Astrocyte of the cerebellum (primary cell): ENCODE measurements around the gene RO60.
"Not testable (repeated sequence)": the region's sequence is repeated elsewhere in the genome, so short reads cannot be mapped to it uniquely, and the experiment has no call there.

Experiments
- DNase-seq: peaks from one replicate; pipeline ENCODE4 v3.0.0-alpha.2; 2011; ENCODE audit warnings: low read depth
- H3K4me3 ChIP-seq: 2 replicates; pipeline ENCODE4 v1.5.1; 2011; ENCODE audit warnings: mild to moderate bottlenecking, low read depth, low read length, moderate library complexity
- in situ Hi-C: cut with HindIII; loops from 2 replicates; pipeline ENCODE4 v1.10.0; 2017; ENCODE audit warnings: low sequenced_read_pairs
- TF ChIP-seq, protein P1 (sequence below): IDR thresholded peaks from 2 replicates; pipeline ENCODE4 v1.5.1; 2012; ENCODE audit warnings: low read length, low read depth, moderate library complexity, mild to moderate bottlenecking; ENCODE audit errors: missing control alignments

Gene RO60

DNA sequence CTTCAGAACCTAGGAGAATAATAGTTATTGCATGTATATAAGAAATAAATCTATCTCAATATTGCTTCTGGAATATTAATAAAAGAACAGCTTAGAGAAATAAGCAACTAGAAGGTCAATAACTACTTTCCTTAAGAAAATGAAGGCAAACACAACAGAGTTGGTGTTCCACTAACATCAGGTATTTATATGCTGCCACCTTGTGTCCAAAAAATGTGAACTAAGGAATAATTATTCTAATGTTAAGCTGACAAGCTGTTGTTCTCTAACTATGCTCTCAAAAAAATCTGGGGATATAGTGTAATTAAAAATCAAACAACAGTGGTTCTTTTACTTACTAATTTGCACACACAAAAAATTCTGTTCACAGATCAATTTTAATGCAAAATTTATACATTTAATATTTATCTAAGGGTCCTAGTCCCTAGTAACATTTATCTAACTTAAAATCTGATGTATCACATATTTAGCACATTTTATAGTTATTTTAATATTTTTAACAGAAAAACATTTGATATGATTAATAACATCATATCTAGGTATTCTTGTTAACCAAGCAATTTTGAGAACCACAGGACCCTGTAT, 39.9 kb upstream of the RO60 start:
- TF ChIP-seq, protein P1, sequence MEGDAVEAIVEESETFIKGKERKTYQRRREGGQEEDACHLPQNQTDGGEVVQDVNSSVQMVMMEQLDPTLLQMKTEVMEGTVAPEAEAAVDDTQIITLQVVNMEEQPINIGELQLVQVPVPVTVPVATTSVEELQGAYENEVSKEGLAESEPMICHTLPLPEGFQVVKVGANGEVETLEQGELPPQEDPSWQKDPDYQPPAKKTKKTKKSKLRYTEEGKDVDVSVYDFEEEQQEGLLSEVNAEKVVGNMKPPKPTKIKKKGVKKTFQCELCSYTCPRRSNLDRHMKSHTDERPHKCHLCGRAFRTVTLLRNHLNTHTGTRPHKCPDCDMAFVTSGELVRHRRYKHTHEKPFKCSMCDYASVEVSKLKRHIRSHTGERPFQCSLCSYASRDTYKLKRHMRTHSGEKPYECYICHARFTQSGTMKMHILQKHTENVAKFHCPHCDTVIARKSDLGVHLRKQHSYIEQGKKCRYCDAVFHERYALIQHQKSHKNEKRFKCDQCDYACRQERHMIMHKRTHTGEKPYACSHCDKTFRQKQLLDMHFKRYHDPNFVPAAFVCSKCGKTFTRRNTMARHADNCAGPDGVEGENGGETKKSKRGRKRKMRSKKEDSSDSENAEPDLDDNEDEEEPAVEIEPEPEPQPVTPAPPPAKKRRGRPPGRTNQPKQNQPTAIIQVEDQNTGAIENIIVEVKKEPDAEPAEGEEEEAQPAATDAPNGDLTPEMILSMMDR: peak; percentile 18
- H3K4me3 ChIP-seq: no peak overlapping the region
- in situ Hi-C loops: loop anchor here (10.0 to 25.0 kb wide), 3 partner anchors 205 to 545 kb away; partner anchors contain the start of gene RGS1
- DNase-seq: peak; percentile 51

DNA sequence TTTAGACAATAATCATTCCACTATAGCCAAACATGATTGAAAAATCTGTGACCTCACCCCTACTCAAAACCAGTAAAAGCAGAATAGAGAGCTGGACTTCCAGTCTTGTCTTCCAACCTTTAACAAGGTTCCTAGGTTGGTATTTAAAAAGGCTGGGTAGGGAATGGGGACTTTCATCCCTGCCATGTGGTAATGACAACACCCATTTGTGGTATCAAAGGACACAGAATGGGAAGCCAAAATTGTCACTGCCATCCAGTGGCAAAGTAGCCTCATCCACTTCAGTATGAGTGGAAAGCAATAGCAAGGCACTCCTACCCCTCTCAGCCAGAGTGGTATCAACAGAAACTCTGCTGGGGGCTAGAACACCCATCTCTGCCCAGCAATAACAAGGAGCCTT, 34.2 kb upstream of the RO60 start:
- no peak for DNase-seq
- TF ChIP-seq, protein P1: no peak
- in situ Hi-C loops: loop anchor here (10.0 kb wide), 1 partner anchor 550 kb away; no protein-coding TSS in a partner anchor
- no peak overlapping the region for H3K4me3 ChIP-seq

DNA sequence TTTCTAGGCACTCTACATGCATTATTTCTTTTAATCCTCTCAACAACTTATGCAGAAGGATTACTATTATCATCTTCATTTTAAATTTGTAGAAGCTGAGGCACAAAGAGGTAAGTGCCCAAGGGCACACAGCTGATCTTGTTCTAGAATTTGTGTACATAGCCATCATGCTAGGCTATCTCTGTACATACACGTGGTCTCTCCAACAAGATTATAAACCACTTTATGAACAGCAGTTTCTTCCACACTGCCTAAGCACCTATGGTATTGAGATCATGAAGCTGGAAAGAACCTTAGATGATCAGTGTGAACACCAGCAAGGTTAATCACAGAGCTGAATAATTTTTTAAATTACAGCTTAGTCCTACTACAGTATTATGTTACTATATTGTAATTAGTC, 29.1 kb upstream of the RO60 start:
- in situ Hi-C loops: no loop called here
- TF ChIP-seq, protein P1: no peak

DNA sequence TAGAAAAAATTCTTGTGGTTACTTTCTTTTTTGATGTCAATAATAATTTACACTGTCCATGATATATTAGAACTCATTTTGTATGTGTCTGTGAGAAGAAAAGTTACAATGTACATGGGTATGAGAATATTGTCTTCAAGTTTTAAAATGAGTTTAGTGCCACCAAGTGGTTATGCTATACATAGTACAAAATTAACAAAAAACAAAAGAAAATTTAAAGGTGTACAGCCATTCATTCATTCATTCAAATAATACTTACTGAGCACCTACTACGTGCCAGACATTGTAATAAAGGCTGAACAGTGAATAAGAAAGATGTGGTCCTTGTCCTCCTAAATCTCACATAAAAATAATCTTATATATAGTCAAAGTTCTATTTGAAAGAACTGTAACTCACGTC, 28.0 kb upstream of the RO60 start:
- TF ChIP-seq, protein P1: no peak
- peak; percentile 6 for DNase-seq
- no peak overlapping the region for H3K4me3 ChIP-seq
- in situ Hi-C loops: no loop called here

More for the DNA sequence above, 29.1 kb upstream of the RO60 start:
- H3K4me3 ChIP-seq: no peak overlapping the region
- DNase-seq: no peak

DNA sequence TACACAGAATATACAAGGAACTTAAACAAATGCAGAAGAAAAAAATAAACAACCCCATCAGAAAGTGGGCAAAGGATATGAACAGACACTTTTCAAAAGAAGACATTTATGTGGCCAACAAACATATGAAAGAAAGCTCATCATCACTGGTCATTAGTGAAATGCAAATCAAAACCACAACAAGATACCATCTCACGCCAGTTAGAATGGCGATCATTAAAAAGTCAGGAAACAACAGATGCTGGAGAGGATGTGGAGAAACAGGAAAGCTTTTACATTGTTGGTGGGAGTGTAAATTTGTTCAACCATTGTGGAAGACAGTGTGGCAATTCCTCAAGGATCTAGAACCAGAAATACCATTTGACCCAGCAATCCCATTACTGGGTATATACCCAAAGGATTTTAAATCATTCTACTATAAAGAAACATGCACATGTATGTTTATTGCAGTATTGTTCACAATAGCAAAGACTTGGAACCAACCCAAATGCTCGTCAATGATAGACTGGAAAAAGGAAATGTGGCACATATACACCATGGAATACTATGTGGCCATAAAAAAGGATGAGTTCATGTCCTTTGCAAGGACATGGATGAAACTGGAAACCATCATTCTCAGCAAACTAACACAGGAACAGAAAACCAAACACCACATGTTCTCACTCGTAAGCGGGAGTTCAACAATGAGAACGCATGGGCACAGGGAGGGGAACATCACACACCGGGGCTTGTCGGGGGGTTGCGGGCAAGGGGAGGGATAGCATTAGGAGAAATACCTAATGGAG, 26.6 kb upstream of the RO60 start:
- in situ Hi-C loops, DNase-seq, H3K4me3 ChIP-seq: not testable (repeated sequence)

DNA sequence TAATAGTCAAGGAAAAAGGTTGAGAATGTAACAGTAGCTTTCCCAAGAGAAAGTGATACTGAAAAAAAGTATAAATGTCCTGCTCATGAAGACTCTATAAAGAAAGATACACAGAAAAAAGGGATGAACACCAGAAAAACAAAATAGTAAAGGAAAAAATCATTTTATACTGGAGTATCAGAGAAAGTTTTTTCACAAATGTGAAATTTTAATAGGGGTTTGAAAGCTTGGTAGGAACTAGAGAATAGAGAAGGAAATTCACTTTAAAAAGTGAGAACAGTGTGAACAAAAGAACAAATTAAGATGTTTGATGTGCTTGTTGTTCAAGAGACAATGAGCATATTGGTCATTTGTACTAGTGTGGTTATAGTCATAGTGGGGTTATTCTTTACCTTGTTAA, 25.8 kb upstream of the RO60 start:
- TF ChIP-seq, protein P1: no peak
- in situ Hi-C loops: no loop called here
- no peak for DNase-seq
- H3K4me3 ChIP-seq: no peak overlapping the region
